ENCODE measurements around the gene FAM237A.

GRCh38 chr2:206597717-206598218 lies 44.5 kb upstream of the FAM237A start:
- TF ChIP-seq CTCF (IDR thresholded peaks at IDR 0.05) (no peak), POLR2A (IDR thresholded peaks at IDR 0.05) (no peak)

Data from adrenal gland (tissue), 5 donors.